GM18870 (cell line): Measurements from ENCODE around the gene SPO11.

Experiments
- ATAC-seq: cut with Tn5 transposase; IDR thresholded peaks from one replicate; pipeline ENCODE4 v1.9.1; 2021; ENCODE audit warnings: moderate library complexity; ENCODE audit not compliant: unreplicated experiment

Gene SPO11, protein sequence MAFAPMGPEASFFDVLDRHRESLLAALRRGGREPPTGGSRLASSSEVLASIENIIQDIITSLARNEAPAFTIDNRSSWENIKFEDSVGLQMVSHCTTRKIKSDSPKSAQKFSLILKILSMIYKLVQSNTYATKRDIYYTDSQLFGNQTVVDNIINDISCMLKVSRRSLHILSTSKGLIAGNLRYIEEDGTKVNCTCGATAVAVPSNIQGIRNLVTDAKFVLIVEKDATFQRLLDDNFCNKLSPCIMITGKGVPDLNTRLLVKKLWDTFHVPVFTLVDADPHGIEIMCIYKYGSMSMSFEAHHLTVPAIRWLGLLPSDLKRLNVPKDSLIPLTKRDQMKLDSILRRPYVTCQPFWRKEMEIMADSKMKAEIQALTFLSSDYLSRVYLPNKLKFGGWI

DNA sequence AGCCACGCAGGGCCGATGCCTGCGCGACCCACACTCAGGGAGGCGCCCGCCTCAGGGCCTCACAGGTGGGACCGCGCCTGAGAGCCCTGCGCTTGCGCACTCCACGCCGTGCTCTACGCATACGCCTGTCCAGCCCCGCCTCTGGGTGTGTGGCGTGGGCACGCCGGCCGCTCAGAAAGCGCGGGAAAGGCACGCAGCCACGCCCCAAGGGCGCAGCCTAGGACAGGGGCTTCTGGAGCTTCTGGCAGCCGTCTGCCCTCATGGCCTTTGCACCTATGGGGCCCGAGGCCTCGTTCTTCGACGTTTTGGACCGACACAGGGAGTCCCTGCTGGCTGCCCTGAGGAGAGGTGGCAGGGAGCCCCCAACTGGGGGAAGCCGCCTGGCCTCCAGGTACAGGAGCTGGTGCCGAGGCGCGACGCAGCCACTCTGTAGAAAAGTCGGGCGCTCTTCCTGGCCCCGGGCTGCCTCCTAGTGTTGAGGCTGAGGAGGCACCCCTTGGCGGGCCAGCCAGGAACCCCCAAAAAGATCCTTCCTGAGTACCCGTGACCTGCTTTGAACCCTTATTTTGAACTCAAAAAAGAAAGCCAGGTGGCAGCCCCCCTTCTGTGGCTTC lies at the start of gene SPO11:
Gene SPO11 (plus strand): TSS at position 196 of the 614 bp plus-strand sequence. CDS start 65 bp downstream, at position 261.
- ATAC-seq, result no peak

DNA sequence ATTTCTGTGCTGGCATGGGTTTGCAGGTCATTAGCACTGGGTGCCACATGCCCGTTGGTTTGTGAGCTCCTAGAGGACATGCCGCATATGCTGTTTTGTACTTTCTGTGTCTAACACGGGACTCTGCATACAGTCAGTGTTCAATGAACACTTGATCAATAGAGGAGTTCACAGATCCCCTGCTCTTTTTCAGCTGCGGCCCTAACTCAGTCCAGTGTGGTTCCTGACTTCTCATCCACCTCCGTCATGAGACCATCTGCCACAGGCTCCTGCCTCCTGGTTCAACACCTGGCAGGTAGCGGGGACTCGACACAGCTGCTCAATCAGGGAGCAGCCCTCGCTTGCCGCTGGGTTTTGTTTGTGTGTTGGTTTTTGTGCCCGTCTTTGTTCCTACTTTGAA lies 49.4 kb upstream of the SPO11 start:
- no peak for ATAC-seq

DNA sequence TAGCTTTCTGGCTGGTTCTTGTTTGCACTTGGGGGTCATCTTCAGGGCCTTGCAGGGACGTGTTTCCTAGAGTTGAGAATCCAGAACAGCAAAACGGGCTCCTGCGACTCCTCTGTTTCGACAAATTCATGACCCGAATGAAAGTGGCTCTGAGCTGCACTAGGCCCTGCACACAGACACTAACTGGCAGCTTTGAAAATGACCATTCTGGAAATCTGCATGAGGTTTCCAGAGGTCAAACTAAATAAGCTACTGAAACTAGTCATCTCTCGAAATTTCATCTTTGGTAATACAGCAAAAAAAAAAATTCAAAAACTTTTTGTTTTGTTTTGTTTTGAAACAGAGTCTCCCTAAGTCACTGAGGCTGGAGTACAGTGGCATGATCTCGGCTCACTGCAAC lies 47.7 kb upstream of the SPO11 start:
- ATAC-seq, result no peak

DNA sequence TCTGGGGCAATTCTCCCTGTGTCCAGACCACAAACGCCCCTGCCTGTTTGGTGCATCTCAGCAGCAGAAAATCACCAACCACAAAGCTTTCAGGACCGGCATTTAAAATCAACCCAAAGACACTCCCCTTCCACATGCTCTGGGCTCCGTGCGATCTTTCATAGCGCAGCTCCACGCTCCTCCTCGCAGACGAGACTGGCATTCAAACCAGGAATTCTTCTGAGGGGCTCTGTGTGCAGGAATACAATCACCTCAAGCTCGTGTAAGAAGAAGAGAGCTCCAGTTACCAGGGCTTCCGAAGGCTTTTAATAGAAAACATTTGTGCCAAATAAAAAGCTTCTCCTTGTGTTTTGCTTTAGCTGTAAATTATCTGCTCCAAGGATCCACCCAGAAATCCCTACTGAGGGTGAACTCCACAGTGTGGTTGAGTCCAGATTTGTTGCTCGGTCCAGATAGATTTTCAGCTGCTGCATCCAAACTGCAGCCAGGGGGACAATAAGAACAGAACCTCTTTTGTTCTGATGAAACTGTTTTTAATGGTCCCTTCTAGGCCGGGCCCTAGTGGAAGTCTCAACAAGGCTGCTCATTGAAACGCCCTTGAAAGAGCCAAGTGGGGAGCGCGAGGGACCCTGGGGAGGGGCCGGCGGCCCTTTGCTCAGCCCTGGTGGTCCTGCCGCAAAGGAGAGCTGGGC lies 46.8 kb upstream of the SPO11 start:
- no peak for ATAC-seq

DNA sequence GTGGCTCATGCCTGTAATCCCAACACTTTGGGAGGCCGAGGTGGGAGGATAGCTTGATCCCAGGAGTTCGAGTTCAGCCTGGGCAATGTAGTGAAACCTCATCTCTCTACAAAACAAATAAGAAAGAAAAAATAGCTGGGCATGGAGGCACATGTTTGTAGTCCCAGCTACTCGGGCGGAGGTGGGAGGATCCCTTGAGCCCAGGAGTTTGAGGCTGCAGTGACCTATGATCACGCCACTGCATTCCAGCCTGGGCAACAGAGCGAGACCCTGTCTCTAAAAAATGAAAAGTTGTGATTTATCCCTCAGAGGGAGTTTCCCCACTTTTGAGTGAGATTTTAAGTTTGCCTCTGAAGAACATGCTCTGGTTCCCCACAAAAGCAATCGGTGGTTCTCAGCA lies 45.7 kb upstream of the SPO11 start:
- ATAC-seq, result no peak

DNA sequence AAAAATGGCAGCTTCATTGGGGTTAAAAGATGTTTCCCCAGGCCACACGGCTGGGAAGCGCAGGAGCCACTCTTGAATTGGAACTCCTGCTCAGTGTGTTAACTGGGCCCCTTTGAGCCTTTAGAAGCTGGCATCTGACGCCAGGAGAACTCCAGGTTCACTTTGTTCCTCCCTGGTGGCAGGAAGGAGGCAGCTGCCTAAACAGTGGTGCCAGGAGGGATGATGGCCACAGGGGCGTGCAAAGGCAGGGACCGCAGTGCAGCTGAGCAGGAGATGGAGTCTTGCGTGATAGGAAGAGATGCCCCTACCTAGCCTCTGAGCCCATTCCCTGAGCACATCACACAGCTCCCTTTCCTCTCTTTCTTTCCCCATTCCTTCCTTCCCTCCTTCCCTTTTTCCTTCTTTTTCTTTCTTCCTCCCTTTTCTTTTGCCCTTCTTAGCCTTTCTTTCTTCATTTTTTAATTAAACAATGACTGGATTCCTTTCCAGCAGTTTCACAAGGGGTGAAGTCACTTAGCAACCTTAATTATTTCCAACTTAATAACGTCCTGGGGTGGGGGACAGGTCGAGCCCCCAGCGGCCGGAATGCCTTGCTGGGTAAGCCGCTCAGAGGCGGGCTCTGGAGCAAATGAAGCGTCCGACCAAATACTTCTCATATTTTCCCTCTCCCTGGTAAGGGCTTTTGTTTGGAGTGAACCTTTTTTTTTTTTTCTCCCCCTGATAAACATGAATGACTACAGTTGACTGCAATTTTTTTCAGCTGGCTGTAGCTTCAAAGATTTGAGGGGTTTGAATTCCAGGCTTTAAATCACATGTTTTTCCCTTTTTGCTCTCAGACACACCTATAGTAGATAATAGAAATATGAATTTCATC lies 42.4 kb upstream of the SPO11 start:
- no peak for ATAC-seq

DNA sequence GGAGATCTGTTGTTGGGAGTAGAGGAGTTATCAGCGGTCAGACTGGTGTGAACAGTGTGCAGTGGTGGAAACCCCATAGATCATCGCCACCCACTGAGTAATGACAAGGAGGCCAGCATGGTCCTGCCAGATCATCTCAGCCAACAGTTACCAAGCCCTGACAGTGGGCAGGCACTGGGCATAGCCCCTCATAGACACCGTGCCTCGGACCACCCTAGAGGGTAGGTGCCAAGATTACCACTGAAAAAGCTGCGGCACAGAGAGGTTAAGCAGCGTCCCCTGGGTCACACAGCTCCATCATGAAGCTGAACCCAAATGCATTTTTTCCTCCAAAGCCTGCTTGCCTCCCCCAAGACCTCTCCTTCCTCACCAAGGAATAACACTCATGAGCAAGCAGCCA lies 41.7 kb upstream of the SPO11 start:
- ATAC-seq, result no peak

DNA sequence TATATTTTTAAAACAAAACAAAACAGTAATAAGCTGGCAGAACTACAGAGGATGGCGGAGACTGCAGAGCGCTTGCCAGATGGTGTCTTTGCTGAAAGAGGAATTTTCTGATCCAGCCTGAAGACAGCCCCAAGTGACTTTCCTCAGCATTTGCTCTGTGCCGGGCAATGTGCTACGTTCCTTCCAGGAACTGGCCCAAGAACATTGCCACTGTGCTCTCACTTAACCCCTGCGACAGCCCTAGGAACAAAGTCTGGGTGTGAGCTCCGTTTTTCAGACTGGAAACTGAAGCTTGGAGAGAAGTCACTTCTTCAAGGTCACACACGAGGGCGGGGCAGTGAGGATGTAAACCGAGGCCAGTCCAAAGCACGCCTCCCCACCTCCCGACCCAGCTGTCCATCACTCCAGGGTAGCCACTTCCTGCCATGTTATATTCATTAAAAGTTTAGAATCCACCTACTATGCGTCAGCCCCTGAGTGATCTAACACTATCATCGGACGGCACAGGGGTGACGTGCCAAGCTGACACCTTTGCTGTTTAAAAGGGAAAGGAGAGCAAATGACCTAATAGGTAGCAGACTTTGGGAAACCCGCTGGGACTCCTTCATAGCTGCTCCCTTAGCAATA lies 40.8 kb upstream of the SPO11 start:
- ATAC-seq, result no peak

DNA sequence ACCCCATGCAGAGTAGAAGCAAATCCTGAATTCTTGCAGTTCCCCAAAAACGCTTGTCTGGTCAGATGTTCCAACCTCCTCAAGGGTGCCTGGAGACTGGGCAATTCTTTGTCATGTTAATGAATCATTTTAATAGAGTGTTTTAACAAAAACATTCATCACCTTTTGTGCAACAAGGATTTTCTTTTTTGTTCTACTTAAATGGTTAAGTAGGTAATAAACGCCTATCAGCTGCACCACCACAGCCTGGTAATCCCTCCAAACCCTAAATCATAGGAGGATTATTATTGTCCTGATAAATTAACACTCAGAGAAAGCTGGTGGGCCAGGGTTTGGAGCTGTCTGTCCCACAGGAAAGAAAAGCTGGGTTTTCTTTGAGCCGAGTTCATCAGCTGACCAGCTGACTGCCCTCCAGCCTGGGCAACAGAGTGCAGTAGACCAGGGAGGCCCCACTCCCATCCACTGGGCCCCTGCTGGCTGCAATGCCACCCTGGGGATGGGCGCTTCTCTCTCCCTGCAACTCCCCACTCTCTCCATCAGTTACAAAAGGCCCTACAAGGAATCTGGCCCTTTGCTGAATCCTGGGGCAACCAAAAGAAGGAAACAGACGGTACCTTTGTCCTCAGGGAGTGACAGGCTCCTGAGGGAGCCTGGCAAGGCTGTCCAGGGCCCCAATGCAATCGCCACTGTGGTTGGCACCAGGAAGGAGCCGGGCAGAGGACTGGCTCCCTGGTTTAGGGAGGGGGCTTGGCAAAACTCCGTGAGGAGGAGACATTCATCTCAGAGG lies 40.0 kb upstream of the SPO11 start:
- ATAC-seq, result no peak

DNA sequence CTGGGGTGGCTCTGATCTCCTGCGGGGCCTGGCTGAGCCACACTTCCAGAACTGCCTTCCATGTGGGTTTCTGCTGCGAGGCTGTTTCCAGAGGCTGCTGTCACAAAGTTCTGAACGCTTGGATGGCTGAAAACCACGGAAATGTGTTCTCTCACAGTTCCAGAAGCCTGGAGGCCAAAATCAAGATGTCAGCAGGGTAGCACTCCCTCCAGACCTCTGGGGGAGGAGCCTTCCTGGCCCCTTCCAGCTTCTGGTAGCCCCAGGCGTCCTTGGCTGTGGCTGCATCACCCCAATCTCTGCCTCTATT lies 39.5 kb upstream of the SPO11 start:
- ATAC-seq, result no peak

DNA sequence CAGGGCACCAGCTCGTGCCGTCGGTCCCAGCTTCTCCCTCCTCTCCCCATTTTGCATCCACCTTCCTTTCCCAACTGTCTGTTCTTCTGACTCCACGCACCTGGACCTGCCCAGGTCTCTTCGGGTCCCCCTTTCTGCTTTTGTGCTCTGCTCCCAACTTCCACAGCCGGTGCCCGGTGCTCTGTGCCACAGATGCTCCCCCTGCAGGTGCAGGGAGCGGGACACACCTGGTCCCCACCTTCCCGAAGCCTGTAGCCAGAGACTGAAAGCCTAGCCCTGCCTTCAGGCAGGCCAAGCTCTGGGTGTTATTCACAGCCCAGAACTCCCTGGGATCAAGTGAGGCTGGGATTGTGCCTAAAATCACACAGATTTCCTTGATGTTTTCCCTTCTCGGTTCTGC lies 38.6 kb upstream of the SPO11 start:
- ATAC-seq, result no peak

DNA sequence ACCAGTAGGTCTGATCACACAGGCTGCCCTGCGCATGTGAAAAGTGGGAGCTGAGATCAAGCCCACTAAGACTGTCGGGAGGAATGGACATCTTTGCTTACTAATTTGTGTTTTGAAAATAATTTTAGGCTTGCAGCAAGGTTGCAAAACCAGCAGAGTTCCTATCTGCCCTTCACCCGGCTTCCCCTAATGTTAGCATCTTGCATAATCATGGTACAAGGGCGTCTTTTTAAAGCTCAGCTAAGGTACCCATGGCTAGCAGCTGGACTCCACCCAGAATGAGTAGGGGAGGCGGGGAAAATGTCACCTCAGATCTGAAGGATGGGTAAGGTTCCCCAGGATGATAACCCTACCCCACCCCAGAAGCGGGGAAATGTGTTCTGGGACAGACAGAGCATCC lies 37.9 kb upstream of the SPO11 start:
- ATAC-seq, result no peak

DNA sequence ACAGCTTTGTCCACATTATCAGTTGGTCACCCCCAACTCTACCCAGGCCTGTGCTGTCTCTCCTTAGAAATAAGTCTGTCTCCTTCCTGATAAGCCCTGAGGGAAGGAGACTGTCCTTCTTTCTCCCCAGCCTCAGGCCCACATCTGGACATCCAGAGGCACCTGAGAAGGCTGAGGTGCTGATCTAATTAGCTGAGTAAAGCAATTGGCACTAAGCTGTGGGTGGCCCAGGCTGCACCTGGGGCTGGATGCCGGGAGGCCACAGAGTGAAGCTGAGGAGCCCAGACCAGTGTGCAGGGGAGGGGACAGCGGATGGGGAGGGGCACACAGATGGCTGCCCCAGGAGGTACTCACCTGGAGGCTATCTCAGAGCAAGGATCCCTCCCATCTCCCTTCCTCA lies 37.0 kb upstream of the SPO11 start:
- ATAC-seq, result no peak

DNA sequence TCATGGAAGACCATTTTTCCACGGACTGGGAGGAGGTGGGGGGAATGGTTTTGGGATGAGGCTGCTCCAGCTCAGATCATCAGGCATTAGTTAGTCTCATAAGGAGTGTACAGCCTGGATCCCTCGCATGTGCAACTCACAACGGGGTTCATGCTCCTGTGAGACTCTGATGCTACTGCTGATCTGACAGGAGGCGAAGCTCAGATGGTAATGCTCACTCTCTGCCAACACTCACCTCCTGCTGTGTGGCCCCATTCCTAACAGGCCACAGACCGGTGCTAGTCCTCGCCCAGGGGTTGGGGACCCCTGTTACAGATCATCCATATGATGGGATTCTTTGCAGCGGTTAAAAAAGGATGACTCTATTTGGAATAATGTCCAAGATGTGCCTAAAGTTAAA lies 35.6 kb upstream of the SPO11 start:
- ATAC-seq, result no peak

DNA sequence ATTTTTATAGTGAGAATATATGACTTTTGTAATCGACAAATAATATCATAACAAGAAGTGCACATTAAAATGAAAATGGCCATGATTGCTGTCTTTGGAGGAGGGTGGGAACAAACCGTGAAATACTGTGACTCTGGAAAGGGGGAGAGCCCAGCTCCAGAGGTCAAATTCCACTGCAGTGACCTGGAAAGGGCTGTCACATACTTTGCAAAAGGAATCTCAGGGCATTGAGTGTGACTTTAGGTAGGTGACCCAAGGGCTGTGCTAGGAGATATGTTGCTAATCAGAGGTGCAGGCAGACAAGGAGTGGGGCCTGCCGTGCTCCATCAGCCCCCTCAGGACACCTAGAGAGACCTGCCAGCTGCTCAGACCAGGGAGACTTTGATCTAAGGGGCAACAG lies 35.1 kb upstream of the SPO11 start:
- ATAC-seq, result no peak

DNA sequence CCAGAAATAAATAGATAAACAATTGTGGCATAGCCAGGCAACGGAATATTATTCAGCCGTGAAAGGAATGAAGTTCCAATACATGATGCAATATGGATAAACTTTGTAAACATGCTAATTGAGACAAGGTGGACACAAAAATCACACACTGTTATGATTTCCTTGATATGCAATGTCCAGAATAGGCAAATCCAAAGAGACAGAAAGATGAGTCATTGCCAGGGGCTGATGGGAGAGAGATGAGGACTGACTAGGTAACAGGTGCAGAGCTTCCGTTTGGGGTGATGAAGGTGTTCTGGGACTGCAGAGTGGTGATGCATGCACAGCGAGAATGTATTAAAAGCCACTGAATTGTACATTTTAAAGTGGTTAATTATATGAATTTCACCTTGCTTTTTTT lies 31.1 kb upstream of the SPO11 start:
- no peak for ATAC-seq

DNA sequence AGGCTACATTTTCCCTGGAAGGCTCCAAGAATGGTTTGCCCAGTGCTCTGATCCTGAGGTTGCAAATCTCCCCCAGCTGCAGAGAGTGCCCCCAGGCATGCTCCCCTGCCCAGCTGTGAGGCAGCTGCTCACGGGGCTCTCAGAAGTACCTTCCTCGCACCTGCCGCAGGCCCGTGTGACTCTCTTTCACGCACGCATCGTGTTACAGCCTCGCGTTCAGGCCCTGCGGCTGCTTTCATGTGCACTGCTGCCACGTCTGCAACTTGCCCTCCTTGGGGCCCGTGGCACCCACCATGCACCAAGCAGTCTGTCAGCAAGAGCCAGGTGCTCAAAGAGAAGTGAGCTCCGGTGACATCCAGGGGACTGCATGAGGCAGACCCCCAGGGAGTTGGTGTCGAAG lies 28.6 kb upstream of the SPO11 start:
- ATAC-seq, result no peak

DNA sequence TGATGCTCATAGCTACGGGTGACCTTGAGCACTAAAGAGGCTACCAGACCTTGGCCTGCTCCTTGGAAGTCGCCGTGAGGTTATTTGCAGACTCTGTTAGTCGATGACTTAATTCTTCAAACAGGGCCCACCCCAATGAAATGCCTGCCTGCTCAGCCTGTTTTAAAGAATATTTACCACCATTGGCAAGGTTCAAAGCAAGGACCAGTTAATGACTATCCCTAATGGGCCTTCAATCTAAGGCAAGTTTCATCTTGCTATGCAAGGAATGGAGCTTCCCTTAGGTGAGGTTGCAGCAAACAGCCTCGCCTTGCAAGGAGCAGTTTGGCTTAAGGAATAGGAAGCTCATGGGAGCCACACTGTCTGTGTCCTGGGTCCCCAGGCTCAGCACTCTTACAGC lies 22.9 kb upstream of the SPO11 start:
- no peak for ATAC-seq

DNA sequence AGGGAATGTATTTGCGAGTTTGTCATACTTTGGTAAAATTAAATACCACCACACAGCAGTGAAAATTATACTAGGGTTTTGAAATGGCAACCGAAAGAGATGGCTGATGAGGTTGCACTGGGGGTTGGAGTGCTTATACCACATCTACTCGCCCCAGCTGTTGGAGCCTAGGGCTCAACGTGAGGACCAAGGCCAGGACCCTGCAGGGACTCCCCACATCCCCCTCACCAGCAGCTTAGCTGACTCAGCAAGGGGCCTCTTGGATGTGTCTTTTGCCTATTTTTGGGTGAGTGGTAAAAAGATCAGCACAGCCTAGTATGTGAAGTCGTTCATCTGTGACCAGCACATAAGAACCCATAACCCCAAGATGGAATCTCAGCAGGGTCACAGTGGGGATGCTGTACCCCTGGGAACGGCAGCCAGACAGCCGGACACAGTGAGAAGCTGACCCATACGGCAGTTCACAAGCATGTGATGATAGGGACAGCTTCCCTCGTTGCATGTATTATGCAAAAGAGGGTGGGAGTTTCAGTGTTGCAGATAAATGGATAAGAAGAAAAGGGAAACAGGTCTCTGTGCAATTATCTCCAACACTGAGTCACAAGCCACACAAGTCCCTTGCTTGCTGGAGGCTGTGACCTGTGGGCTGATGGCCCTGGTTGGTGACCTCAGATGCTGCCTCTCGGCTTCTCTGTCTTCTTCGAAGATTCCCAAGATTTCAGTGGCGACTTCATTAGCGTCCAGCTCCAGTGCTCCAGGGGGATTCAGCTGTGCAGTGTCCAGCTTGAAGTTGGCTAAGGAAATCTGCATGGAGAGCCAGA lies 20.9 kb upstream of the SPO11 start:
- ATAC-seq, result no peak
